ENCODE data around the gene STK32C. TPM values are rescaled to one million over a fixed set of nuclear protein-coding genes. Genes with fewer than 3 reads are reported as not detected.

The STK32C gene
- polyA plus RNA-seq, 1 donor from 2014 or later, result 23.2 TPM

DNA sequence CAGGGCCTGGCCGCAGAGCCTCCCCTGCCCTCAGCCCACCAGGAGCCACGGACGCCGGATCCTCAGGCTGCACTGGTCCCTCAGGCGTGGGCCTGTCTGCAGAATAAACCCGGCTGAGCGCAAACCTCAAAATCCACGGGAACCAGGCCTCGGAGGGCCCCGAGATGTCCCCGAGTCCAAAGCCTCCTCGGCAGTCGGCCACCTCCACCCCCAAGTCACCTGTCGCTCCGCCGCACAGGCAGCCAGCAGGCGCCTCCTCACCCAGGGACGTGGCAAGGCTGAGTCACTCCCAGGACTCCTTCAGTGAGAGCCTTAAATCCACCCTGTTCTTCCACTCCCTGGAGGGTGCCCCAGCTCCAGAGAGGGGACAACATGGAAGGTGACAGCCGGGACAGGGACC, 33.2 kb downstream of the STK32C start:
- H3K79me2 ChIP-seq (replicated peaks; ENCODE audit: insufficient read depth, low read length), result no peaks in the 10 kb centered on the region
- H3K9ac ChIP-seq (ENCODE audit: low read length), result no peak overlapping the region
- H2AFZ ChIP-seq (ENCODE audit: low read depth, low read length), result no peak overlapping the region
- H3F3A ChIP-seq (ENCODE audit: insufficient read depth, low read length, poor library complexity, severe bottlenecking), result no peaks in the 10 kb centered on the region
- no peaks in the 10 kb centered on the region for H3K36me3 ChIP-seq (ENCODE audit: insufficient read depth, low read length)
- no peaks in the 10 kb centered on the region for H3K27me3 ChIP-seq (ENCODE audit: insufficient read depth, low read depth, low read length)
- H3K4me2 ChIP-seq (ENCODE audit: low read length), result no peak overlapping the region
- no peaks in the 10 kb centered on the region for H3K9me3 ChIP-seq (ENCODE audit: low read length)
- TF ChIP-seq EP300 (conservative IDR thresholded peaks at IDR 0.05; ENCODE audit: poor library complexity, severe bottlenecking) (no peak), SMC3 (conservative IDR thresholded peaks at IDR 0.05; ENCODE audit: poor library complexity) (no peak), RAD21 (conservative IDR thresholded peaks at IDR 0.05) (no peak), TAF1 (IDR thresholded peaks at IDR 0.05; ENCODE audit: low read depth) (no peak), POLR2AphosphoS5 (IDR thresholded peaks at IDR 0.05) (no peak), EZH2 (IDR thresholded peaks at IDR 0.05; ENCODE audit: borderline replicate concordance, insufficient read depth, low read length, poor library complexity, severe bottlenecking) (no peak), MXI1 (conservative IDR thresholded peaks at IDR 0.05; ENCODE audit: poor library complexity, severe bottlenecking) (no peak)
- TF ChIP-seq, protein P1, sequence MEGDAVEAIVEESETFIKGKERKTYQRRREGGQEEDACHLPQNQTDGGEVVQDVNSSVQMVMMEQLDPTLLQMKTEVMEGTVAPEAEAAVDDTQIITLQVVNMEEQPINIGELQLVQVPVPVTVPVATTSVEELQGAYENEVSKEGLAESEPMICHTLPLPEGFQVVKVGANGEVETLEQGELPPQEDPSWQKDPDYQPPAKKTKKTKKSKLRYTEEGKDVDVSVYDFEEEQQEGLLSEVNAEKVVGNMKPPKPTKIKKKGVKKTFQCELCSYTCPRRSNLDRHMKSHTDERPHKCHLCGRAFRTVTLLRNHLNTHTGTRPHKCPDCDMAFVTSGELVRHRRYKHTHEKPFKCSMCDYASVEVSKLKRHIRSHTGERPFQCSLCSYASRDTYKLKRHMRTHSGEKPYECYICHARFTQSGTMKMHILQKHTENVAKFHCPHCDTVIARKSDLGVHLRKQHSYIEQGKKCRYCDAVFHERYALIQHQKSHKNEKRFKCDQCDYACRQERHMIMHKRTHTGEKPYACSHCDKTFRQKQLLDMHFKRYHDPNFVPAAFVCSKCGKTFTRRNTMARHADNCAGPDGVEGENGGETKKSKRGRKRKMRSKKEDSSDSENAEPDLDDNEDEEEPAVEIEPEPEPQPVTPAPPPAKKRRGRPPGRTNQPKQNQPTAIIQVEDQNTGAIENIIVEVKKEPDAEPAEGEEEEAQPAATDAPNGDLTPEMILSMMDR (IDR thresholded peaks at IDR 0.05; ENCODE audit: poor library complexity, severe bottlenecking), result no peak
- TF ChIP-seq, protein P2, sequence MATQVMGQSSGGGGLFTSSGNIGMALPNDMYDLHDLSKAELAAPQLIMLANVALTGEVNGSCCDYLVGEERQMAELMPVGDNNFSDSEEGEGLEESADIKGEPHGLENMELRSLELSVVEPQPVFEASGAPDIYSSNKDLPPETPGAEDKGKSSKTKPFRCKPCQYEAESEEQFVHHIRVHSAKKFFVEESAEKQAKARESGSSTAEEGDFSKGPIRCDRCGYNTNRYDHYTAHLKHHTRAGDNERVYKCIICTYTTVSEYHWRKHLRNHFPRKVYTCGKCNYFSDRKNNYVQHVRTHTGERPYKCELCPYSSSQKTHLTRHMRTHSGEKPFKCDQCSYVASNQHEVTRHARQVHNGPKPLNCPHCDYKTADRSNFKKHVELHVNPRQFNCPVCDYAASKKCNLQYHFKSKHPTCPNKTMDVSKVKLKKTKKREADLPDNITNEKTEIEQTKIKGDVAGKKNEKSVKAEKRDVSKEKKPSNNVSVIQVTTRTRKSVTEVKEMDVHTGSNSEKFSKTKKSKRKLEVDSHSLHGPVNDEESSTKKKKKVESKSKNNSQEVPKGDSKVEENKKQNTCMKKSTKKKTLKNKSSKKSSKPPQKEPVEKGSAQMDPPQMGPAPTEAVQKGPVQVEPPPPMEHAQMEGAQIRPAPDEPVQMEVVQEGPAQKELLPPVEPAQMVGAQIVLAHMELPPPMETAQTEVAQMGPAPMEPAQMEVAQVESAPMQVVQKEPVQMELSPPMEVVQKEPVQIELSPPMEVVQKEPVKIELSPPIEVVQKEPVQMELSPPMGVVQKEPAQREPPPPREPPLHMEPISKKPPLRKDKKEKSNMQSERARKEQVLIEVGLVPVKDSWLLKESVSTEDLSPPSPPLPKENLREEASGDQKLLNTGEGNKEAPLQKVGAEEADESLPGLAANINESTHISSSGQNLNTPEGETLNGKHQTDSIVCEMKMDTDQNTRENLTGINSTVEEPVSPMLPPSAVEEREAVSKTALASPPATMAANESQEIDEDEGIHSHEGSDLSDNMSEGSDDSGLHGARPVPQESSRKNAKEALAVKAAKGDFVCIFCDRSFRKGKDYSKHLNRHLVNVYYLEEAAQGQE (IDR thresholded peaks at IDR 0.05; ENCODE audit: borderline replicate concordance), result no peak
- H4K20me1 ChIP-seq (ENCODE audit: insufficient read depth), result no peaks in the 10 kb centered on the region
- no peak overlapping the region for H3K4me3 ChIP-seq (ENCODE audit: low read length)
- H3K27ac ChIP-seq (ENCODE audit: low read length), result no peak overlapping the region
- H3K9me2 ChIP-seq (ENCODE audit: insufficient read depth, low read length), result no peaks in the 10 kb centered on the region

DNA sequence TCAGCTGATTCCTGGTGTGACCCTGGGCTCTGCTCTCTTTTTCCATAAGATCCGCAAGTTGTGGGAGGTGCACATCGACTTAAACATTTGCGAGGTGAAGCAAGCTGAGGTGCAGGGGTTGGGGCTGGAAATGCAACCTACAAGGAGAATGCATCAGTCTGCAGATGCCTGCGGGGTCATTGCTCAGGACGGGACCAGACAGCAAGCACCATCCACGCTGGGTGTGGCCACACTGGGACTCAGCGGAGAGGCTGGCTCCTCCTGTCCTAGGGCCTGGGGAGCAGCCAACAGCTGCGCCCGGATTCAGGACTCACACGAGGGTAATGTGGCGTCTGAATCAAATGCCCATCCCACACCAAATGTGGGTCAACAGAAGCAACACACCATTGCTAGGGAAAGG, 33.8 kb downstream of the STK32C start:
- no peaks in the 10 kb centered on the region for H3K36me3 ChIP-seq (ENCODE audit: insufficient read depth, low read length)
- H3K79me2 ChIP-seq (replicated peaks; ENCODE audit: insufficient read depth, low read length), result no peaks in the 10 kb centered on the region
- H2AFZ ChIP-seq (ENCODE audit: low read depth, low read length), result no peak overlapping the region
- no peaks in the 10 kb centered on the region for H4K20me1 ChIP-seq (ENCODE audit: insufficient read depth)
- H3K9me3 ChIP-seq (ENCODE audit: low read length), result no peaks in the 10 kb centered on the region
- no peaks in the 10 kb centered on the region for H3K9me2 ChIP-seq (ENCODE audit: insufficient read depth, low read length)
- no peak for TF ChIP-seq TAF1 (IDR thresholded peaks at IDR 0.05; ENCODE audit: low read depth)
- no peak for TF ChIP-seq SMC3 (conservative IDR thresholded peaks at IDR 0.05; ENCODE audit: poor library complexity)
- TF ChIP-seq EP300 (conservative IDR thresholded peaks at IDR 0.05; ENCODE audit: poor library complexity, severe bottlenecking), result no peak
- TF ChIP-seq MXI1 (conservative IDR thresholded peaks at IDR 0.05; ENCODE audit: poor library complexity, severe bottlenecking), result no peak
- TF ChIP-seq POLR2AphosphoS5 (IDR thresholded peaks at IDR 0.05), result no peak
- no peak for TF ChIP-seq RAD21 (conservative IDR thresholded peaks at IDR 0.05)
- TF ChIP-seq, protein P1 (IDR thresholded peaks at IDR 0.05; ENCODE audit: poor library complexity, severe bottlenecking), result no peak
- TF ChIP-seq EZH2 (IDR thresholded peaks at IDR 0.05; ENCODE audit: borderline replicate concordance, insufficient read depth, low read length, poor library complexity, severe bottlenecking), result no peak
- TF ChIP-seq, protein P2 (IDR thresholded peaks at IDR 0.05; ENCODE audit: borderline replicate concordance), result no peak
- H3K27me3 ChIP-seq (ENCODE audit: insufficient read depth, low read depth, low read length), result no peaks in the 10 kb centered on the region
- H3F3A ChIP-seq (ENCODE audit: insufficient read depth, low read length, poor library complexity, severe bottlenecking), result no peaks in the 10 kb centered on the region
- no peak overlapping the region for H3K27ac ChIP-seq (ENCODE audit: low read length)
- H3K9ac ChIP-seq (ENCODE audit: low read length), result no peak overlapping the region
- H3K4me2 ChIP-seq (ENCODE audit: low read length), result no peak overlapping the region
- H3K4me3 ChIP-seq (ENCODE audit: low read length), result no peak overlapping the region

Measured in neural cell (in vitro differentiated cells).